Thymus (tissue), 11 donors: Measurements from ENCODE around the gene SLC22A25. TPM values are rescaled to one million over a fixed set of nuclear protein-coding genes. Genes with fewer than 3 reads are reported as not detected.
"Not testable (repeated sequence)": the region's sequence is repeated elsewhere in the genome, so short reads cannot be mapped to it uniquely, and the experiment has no call there.

Experiments used
- DNase-seq, 9 donors: peaks; one replicate each; pipeline ENCODE4 v3.0.0-alpha.2; 2013; ENCODE audit warnings: low spot score in 9 of 9, low read depth in 6 of 9, missing footprints in 1 of 9
- H3K27ac ChIP-seq, 2 donors: one replicate each; pipeline ENCODE4 v1.5.1; 2013; ENCODE audit warnings: control low read depth in 1 of 2, low read depth in 1 of 2, low read length in 1 of 2, mild to moderate bottlenecking in 1 of 2, moderate library complexity in 1 of 2
- H3K27me3 ChIP-seq, 2 donors: one replicate each; pipeline ENCODE4 v1.5.1; 2013; ENCODE audit warnings: low read length in 1 of 2; ENCODE audit not compliant: control insufficient read depth in 2 of 2, insufficient read depth in 1 of 2
- H3K36me3 ChIP-seq, 2 donors: one replicate each; pipeline ENCODE4 v1.5.1; 2013; ENCODE audit warnings: low read length in 1 of 2, mild to moderate bottlenecking in 1 of 2, moderate library complexity in 1 of 2; ENCODE audit not compliant: control insufficient read depth in 2 of 2, insufficient read depth in 2 of 2
- H3K4me1 ChIP-seq, 2 donors: one replicate each; pipeline ENCODE4 v1.5.1; 2013; ENCODE audit warnings: low read length in 2 of 2; ENCODE audit not compliant: control insufficient read depth in 2 of 2, insufficient read depth in 2 of 2
- H3K4me3 ChIP-seq, 2 donors: one replicate each; pipeline ENCODE4 v1.5.1; 2013; ENCODE audit warnings: low read length in 2 of 2, control low read depth in 1 of 2, mild to moderate bottlenecking in 1 of 2
- H3K9me3 ChIP-seq, 2 donors: one replicate each; pipeline ENCODE4 v1.5.1; 2013; ENCODE audit warnings: low read length in 1 of 2, mild to moderate bottlenecking in 1 of 2; ENCODE audit not compliant: control insufficient read depth in 2 of 2, insufficient read depth in 1 of 2
- WGBS: extraction: QIAGEN DNeasy Blood & Tissue Kit; methylation state at CpG from one replicate; pipeline ENCODE4 v1.1.7; 2013; 5-methylcytosine and 5-hydroxymethylcytosine counted together
- polyA plus RNA-seq: library from polyadenylated mRNA; stranded (reverse); fragments of 200-250 nt; gene quantifications from one replicate; pipeline ENCODE4 v1.2.3, GENCODE V29; 2013
- total RNA-seq: library from RNA; stranded (reverse); fragments of 120-200 nt; gene quantifications from one replicate; pipeline ENCODE4 v1.2.4, GENCODE V29; 2013
- donor health status: healthy.

The SLC22A25 gene
- total and polyA plus RNA-seq, 2 donors, result not detected

- no peak overlapping the region for H3K4me3 ChIP-seq
- no peaks in the 10 kb centered on the region for H3K9me3 ChIP-seq
- 83% methylated on average over 1 of the region's 1 CpG for WGBS
- no peak for DNase-seq
- no peaks in the 10 kb centered on the region for H3K36me3 ChIP-seq
- no peaks in the 10 kb centered on the region for H3K27me3 ChIP-seq
- H3K4me1 ChIP-seq, result peaks cover 19 to 34% of the 10 kb centered on the region in 2 donors
- H3K27ac ChIP-seq, result no peak overlapping the region
Observed at GRCh38 chr11:63240098-63240497, 3.3 kb downstream of the SLC22A25 start.

GRCh38 chr11:63239254-63239653 lies 4.1 kb downstream of the SLC22A25 start:
- no peak overlapping the region for H3K27ac ChIP-seq
- no peak overlapping the region for H3K4me3 ChIP-seq
- H3K36me3 ChIP-seq, result no peaks in the 10 kb centered on the region
- peaks cover 19 to 27% of the 10 kb centered on the region in 2 donors for H3K4me1 ChIP-seq
- H3K9me3 ChIP-seq, result no peaks in the 10 kb centered on the region
- no peak for DNase-seq
- no peaks in the 10 kb centered on the region for H3K27me3 ChIP-seq

- no peaks in the 10 kb centered on the region for H3K36me3 ChIP-seq
- no peak overlapping the region for H3K27ac ChIP-seq
- H3K4me1 ChIP-seq, result peaks cover 8 to 10% of the 10 kb centered on the region in 2 donors
- DNase-seq, result no peak
- no peaks in the 10 kb centered on the region for H3K9me3 ChIP-seq
- no peak overlapping the region for H3K4me3 ChIP-seq
- H3K27me3 ChIP-seq, result no peaks in the 10 kb centered on the region
Observed at GRCh38 chr11:63237413-63237812, 6.0 kb downstream of the SLC22A25 start.

GRCh38 chr11:63235471-63236461 lies 7.6 kb downstream of the SLC22A25 start:
- not testable (repeated sequence) for H3K9me3 ChIP-seq, H3K36me3 ChIP-seq, H3K4me1 ChIP-seq, DNase-seq, H3K4me3 ChIP-seq, H3K27ac ChIP-seq, H3K27me3 ChIP-seq
- WGBS, result 90% methylated on average over 7 of the region's 8 CpGs

- DNase-seq, result no peak
- H3K27me3 ChIP-seq, result no peaks in the 10 kb centered on the region
- no peaks in the 10 kb centered on the region for H3K4me1 ChIP-seq
- H3K4me3 ChIP-seq, result no peak overlapping the region
- H3K27ac ChIP-seq, result no peak overlapping the region
- WGBS, result 77% methylated on average over 1 of the region's 1 CpG
- H3K9me3 ChIP-seq, result no peaks in the 10 kb centered on the region
- H3K36me3 ChIP-seq, result no peaks in the 10 kb centered on the region
Observed at GRCh38 chr11:63229815-63230214, 13.6 kb downstream of the SLC22A25 start.

GRCh38 chr11:63227521-63228107 lies 15.8 kb downstream of the SLC22A25 start:
- 90% methylated on average over 2 of the region's 2 CpGs for WGBS
- H3K27ac ChIP-seq, result no peak overlapping the region

GRCh38 chr11:63226488-63227114 lies 16.8 kb downstream of the SLC22A25 start:
- H3K27me3 ChIP-seq, result no peaks in the 10 kb centered on the region
- no peaks in the 10 kb centered on the region for H3K9me3 ChIP-seq
- no peak overlapping the region for H3K4me3 ChIP-seq
- H3K36me3 ChIP-seq, result no peaks in the 10 kb centered on the region
- H3K4me1 ChIP-seq, result no peaks in the 10 kb centered on the region
- H3K27ac ChIP-seq, result no peak overlapping the region
- 97% methylated on average over 1 of the region's 1 CpG for WGBS
- DNase-seq, result no peak

More at GRCh38 chr11:63227521-63228107, 15.8 kb downstream of the SLC22A25 start:
- no peak for DNase-seq
- Histone ChIP-seq H3K9me3 (no peaks in the 10 kb centered on the region), H3K4me1 (no peaks in the 10 kb centered on the region), H3K4me3 (no peak overlapping the region), H3K27me3 (no peaks in the 10 kb centered on the region), H3K36me3 (no peaks in the 10 kb centered on the region)

GRCh38 chr11:63214093-63214492 lies 29.3 kb downstream of the SLC22A25 start:
- no peak for DNase-seq
- Histone ChIP-seq H3K27ac (no peak overlapping the region), H3K4me3 (no peak overlapping the region), H3K36me3 (no peaks in the 10 kb centered on the region), H3K27me3 (no peaks in the 10 kb centered on the region), H3K4me1 (no peaks in the 10 kb centered on the region), H3K9me3 (no peaks in the 10 kb centered on the region)
- 96% methylated on average over 4 of the region's 4 CpGs for WGBS

- 6% methylated on average over 2 of the region's 2 CpGs for WGBS
Observed at GRCh38 chr11:63212742-63213141, 30.7 kb downstream of the SLC22A25 start.

More at GRCh38 chr11:63212742-63213141, 30.7 kb downstream of the SLC22A25 start:
- DNase-seq, result peak in 2 of 9 donors; percentile 2 to 9
- Histone ChIP-seq H3K27me3 (no peaks in the 10 kb centered on the region), H3K9me3 (no peaks in the 10 kb centered on the region), H3K27ac (no peak overlapping the region), H3K4me3 (no peak overlapping the region), H3K4me1 (no peaks in the 10 kb centered on the region), H3K36me3 (no peaks in the 10 kb centered on the region)
